Hepatocyte (in vitro differentiated cells): ENCODE measurements around the gene SLC25A17. TPM values are rescaled to one million over a fixed set of nuclear protein-coding genes. Genes with fewer than 3 reads are reported as not detected.
"Not testable (repeated sequence)": the region's sequence is repeated elsewhere in the genome, so short reads cannot be mapped to it uniquely, and the experiment has no call there.

Experiments
- DNase-seq: peaks from one replicate; pipeline ENCODE4 v3.0.0-alpha.2; 2016; ENCODE audit warnings: low spot score
- H2AFZ ChIP-seq: fragments of 200-600 bp; sonication (generic); 2 replicates; pipeline ENCODE4 v1.6.0; 2016; ENCODE audit warnings: antibody characterized with exemption, mild to moderate bottlenecking
- H3K27ac ChIP-seq: fragments of 200-600 bp; sonication (generic); 2 replicates; pipeline ENCODE4 v1.5.1; 2016; ENCODE audit warnings: mild to moderate bottlenecking
- H3K27me3 ChIP-seq: fragments of 200-600 bp; sonication (generic); 2 replicates; pipeline ENCODE4 v1.6.1; 2016
- H3K36me3 ChIP-seq: fragments of 200-600 bp; sonication (generic); replicated peaks from 2 replicates; pipeline ENCODE4 v1.5.1; 2016; ENCODE audit warnings: low read depth; ENCODE audit not compliant: insufficient read depth
- H3K4me1 ChIP-seq: fragments of 200-600 bp; sonication (generic); 2 replicates; pipeline ENCODE4 v1.5.1; 2016; ENCODE audit warnings: mild to moderate bottlenecking, moderate library complexity; ENCODE audit not compliant: insufficient read depth
- H3K4me2 ChIP-seq: fragments of 200-600 bp; sonication (generic); 2 replicates; pipeline ENCODE4 v1.6.0; 2016
- H3K4me3 ChIP-seq: fragments of 200-600 bp; sonication (generic); 2 replicates; pipeline ENCODE4 v1.5.1; 2016; ENCODE audit warnings: mild to moderate bottlenecking
- H3K79me2 ChIP-seq: fragments of 200-600 bp; sonication (generic); 2 replicates; pipeline ENCODE4 v1.6.0; 2017; ENCODE audit warnings: mild to moderate bottlenecking
- H3K9me2 ChIP-seq: fragments of 200-600 bp; sonication (generic); replicated peaks from 2 replicates; pipeline ENCODE4 v1.6.0; 2017; ENCODE audit warnings: mild to moderate bottlenecking; ENCODE audit not compliant: insufficient read depth
- H3K9me3 ChIP-seq: fragments of 200-600 bp; sonication (generic); 2 replicates; pipeline ENCODE4 v1.5.1; 2016; ENCODE audit warnings: low read depth, mild to moderate bottlenecking
- H4K20me1 ChIP-seq: fragments of 200-600 bp; sonication (generic); 2 replicates; pipeline ENCODE4 v1.6.0; 2016; ENCODE audit warnings: mild to moderate bottlenecking; ENCODE audit not compliant: insufficient read depth, poor library complexity, severe bottlenecking
- CTCF ChIP-seq: fragments of 200-600 bp; sonication (generic); IDR thresholded peaks from 2 replicates; pipeline ENCODE4 v1.5.1; 2016; ENCODE audit warnings: antibody characterized with exemption, mild to moderate bottlenecking; ENCODE audit not compliant: poor library complexity
- EZH2 ChIP-seq: fragments of 200-600 bp; sonication (generic); IDR thresholded peaks from 2 replicates; pipeline ENCODE4 v1.6.1; 2016; ENCODE audit warnings: antibody characterized with exemption, mild to moderate bottlenecking, borderline replicate concordance
- EZH2phosphoT487 ChIP-seq: fragments of 200-600 bp; sonication (generic); IDR thresholded peaks from one replicate; pipeline ENCODE4 v1.6.1; 2018; ENCODE audit warnings: antibody characterized with exemption, mild to moderate bottlenecking, low read depth, moderate library complexity; ENCODE audit not compliant: unreplicated experiment, severe bottlenecking
- WGBS: methylation state at CpG from one replicate; pipeline ENCODE4 v1.1.6; 2016; ENCODE audit warnings: low lambda C conversion rate; ENCODE audit errors: missing lambda C conversion rate; 5-methylcytosine and 5-hydroxymethylcytosine counted together
- microRNA-seq: library from miRNA; unstranded; fragments of <30 nt; microRNA quantifications from one replicate; pipeline ENCODE4, GENCODE V29; 2017
- polyA plus RNA-seq: library from polyadenylated mRNA; unstranded; fragments of >200 nt; fragmentation: Nextera tagmentation; extraction: Ambion mirVana; gene quantifications from 2 replicates; pipeline ENCODE4 v1.2.1, GENCODE V29; 2016
- small RNA-seq: library from RNA; depleted of rRNA; stranded (forward); fragments of <200 nt; gene quantifications from one replicate; pipeline ENCODE3, GENCODE V24; 2014
- total RNA-seq: library from RNA; depleted of rRNA; stranded (reverse); fragments of >200 nt; gene quantifications from 2 replicates; pipeline ENCODE4 v1.2.3, GENCODE V29; 2014

The SLC25A17 gene
- total and polyA plus RNA-seq, 2 experiments from 2014 or later = 20.5 to 24.8 TPM

GRCh38 chr22:40723396-40723933 lies 95.7 kb downstream of the SLC25A17 start:
- no peaks in the 10 kb centered on the region for H3K9me3 ChIP-seq
- no peaks in the 10 kb centered on the region for H3K79me2 ChIP-seq
- no peak overlapping the region for H3K4me2 ChIP-seq
- H3K36me3 ChIP-seq = no peaks in the 10 kb centered on the region
- WGBS = 84% methylated on average over 13 of the region's 13 CpGs
- no peak overlapping the region for H3K27ac ChIP-seq
- no peak overlapping the region for H2AFZ ChIP-seq
- TF ChIP-seq EZH2phosphoT487 = no peak
- TF ChIP-seq CTCF = no peak
- TF ChIP-seq EZH2 = no peak
- H3K9me2 ChIP-seq = no peaks in the 10 kb centered on the region
- no peaks in the 10 kb centered on the region for H4K20me1 ChIP-seq
- no peak for DNase-seq
- no peaks in the 10 kb centered on the region for H3K27me3 ChIP-seq
- H3K4me3 ChIP-seq = no peak overlapping the region
- H3K4me1 ChIP-seq = peaks cover 3% of the 10 kb centered on the region

GRCh38 chr22:40721266-40721665 lies 97.9 kb downstream of the SLC25A17 start:
- Histone ChIP-seq H3K9me2 (no peaks in the 10 kb centered on the region), H3K4me2 (no peak overlapping the region), H3K27ac (peak overlapping the region; percentile 36), H4K20me1 (no peaks in the 10 kb centered on the region), H3K4me3 (no peak overlapping the region), H3K4me1 (no peaks in the 10 kb centered on the region), H3K79me2 (no peaks in the 10 kb centered on the region), H3K27me3 (no peaks in the 10 kb centered on the region), H2AFZ (no peak overlapping the region), H3K36me3 (no peaks in the 10 kb centered on the region), H3K9me3 (no peaks in the 10 kb centered on the region)
- 17% methylated on average over 6 of the region's 6 CpGs for WGBS
- TF ChIP-seq EZH2 (no peak), EZH2phosphoT487 (no peak), CTCF (no peak)
- peak; percentile 37 for DNase-seq

- no peaks in the 10 kb centered on the region for H3K79me2 ChIP-seq
- WGBS = 45% methylated on average over 11 of the region's 11 CpGs
- peak overlapping the region; percentile 36 for H3K27ac ChIP-seq
- H3K4me2 ChIP-seq = no peak overlapping the region
- no peak for DNase-seq
- H2AFZ ChIP-seq = no peak overlapping the region
- H3K9me2 ChIP-seq = no peaks in the 10 kb centered on the region
- H3K4me3 ChIP-seq = no peak overlapping the region
- no peaks in the 10 kb centered on the region for H4K20me1 ChIP-seq
- H3K36me3 ChIP-seq = no peaks in the 10 kb centered on the region
- no peak for TF ChIP-seq EZH2
- TF ChIP-seq CTCF = no peak
- TF ChIP-seq EZH2phosphoT487 = no peak
- H3K27me3 ChIP-seq = no peaks in the 10 kb centered on the region
- H3K4me1 ChIP-seq = no peaks in the 10 kb centered on the region
- no peaks in the 10 kb centered on the region for H3K9me3 ChIP-seq
Observed at GRCh38 chr22:40720538-40721256, 98.4 kb downstream of the SLC25A17 start.

- H3K4me3 ChIP-seq, H3K79me2 ChIP-seq, H3K9me2 ChIP-seq, H3K36me3 ChIP-seq, DNase-seq, H3K9me3 ChIP-seq, H3K4me2 ChIP-seq, H3K4me1 ChIP-seq, H2AFZ ChIP-seq, H3K27ac ChIP-seq, H3K27me3 ChIP-seq, H4K20me1 ChIP-seq: not testable (repeated sequence)
- whole genome bisulfite sequencing = 96% methylated on average over 6 of the region's 6 CpGs
Observed at GRCh38 chr22:40720156-40720537, 99.0 kb downstream of the SLC25A17 start.

Small RNAs within 50 kb of the gene (microRNA-seq; reads per million reads assigned to microRNA genes)
- 1.3 reads per million for gene MIR4766

Small RNAs within 50 kb of the gene (small RNA-seq; reads per million reads assigned to genes)
- gene JTBP1 (not detected), gene MIR4766 (not detected)

Other genes starting within 250 kb of the SLC25A17 start
- gene MRTFA, start 182.6 kb downstream of the SLC25A17 start, total RNA-seq = 16.7 and 29.7 TPM in 2 replicates
- gene MRTFA, start 182.6 kb downstream of the SLC25A17 start, polyA plus RNA-seq = 19.0 and 20.9 TPM in 2 replicates
- gene MCHR1, start 139.9 kb downstream of the SLC25A17 start, total RNA-seq = 0.50 and 1.1 TPM in 2 replicates
- 1.1 TPM in 1 of 2 replicates, not detected in the other for gene MCHR1, start 139.9 kb downstream of the SLC25A17 start, polyA plus RNA-seq
- 216 and 283 TPM in 2 replicates for gene ST13, start 37.3 kb upstream of the SLC25A17 start, total RNA-seq
- 206 TPM in 2 replicates for gene ST13, start 37.3 kb upstream of the SLC25A17 start, polyA plus RNA-seq
- 14.6 and 19.1 TPM in 2 replicates for gene XPNPEP3, start 37.8 kb upstream of the SLC25A17 start, total RNA-seq
- 9.4 and 12.3 TPM in 2 replicates for gene XPNPEP3, start 37.8 kb upstream of the SLC25A17 start, polyA plus RNA-seq
- not detected in 2 replicates for gene DNAJB7, start 42.8 kb upstream of the SLC25A17 start, total RNA-seq
- gene DNAJB7, start 42.8 kb upstream of the SLC25A17 start, polyA plus RNA-seq = 0.06 and 0.66 TPM in 2 replicates
- gene RBX1, start 132.0 kb upstream of the SLC25A17 start, total RNA-seq = 63.2 and 84.4 TPM in 2 replicates
- gene RBX1, start 132.0 kb upstream of the SLC25A17 start, polyA plus RNA-seq = 179 and 191 TPM in 2 replicates